GM19463 (cell line): ENCODE results near the gene AMACR.

Source experiments
- ATAC-seq: cut with Tn5 transposase; IDR thresholded peaks from one replicate; pipeline ENCODE4 v1.9.1; 2021; ENCODE audit warnings: mild to moderate bottlenecking, moderate library complexity; ENCODE audit not compliant: unreplicated experiment

Gene AMACR

DNA sequence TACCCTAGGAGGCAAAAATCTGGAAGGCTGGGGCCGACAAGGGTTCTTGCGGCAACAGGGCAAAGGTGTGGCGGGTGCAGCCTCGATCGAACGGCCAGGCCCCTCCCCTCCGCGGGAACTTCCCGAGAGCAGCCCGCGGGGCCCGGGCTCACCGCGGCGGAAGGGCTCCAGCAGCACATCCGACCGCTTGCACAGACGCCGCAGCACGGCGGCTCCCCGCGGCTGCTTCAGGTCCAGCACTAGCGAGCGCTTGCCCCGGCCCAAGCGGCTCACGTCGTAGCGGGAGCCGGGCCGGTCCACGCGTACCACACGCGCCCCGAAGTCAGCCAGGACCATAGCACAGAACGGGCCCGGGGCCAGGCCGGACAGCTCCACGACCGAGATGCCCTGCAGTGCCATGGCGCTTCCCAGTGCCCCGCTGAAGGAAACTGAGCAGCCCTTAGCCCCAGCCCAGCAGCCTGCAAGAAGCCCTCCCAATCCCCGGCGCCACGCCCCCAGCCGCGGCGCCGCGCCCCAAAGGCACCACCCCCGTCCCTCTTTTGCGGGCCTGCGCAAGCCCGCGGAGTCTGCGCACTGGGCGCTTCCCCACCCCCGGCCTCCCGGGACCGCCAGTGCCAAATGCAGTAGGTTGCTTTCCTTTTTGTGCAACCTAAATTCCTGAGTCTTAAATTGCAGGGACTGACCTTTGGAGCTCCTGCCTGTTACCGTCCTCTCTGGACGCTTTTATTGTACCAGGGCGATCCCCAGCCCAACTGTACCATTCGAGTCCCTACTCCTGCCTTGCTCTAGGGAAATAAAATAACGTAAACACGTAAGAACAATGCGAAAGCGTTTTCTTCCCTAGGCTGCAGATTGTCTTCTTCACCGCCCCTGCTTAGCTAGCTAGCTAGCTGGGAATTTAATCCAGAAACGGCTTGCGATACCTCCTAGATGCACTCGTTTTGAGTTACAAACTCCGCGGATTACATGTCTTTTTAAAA is at the start of gene AMACR:
Gene AMACR (minus strand): TSS at position 430 of the 980 bp plus-strand sequence. CDS start 31 bp downstream, at position 399.
- peak; percentile 81 for ATAC-seq

- ATAC-seq: no peak
Measured at GRCh38 chr5:34057569-34057968, 49.7 kb upstream of the AMACR start.

DNA sequence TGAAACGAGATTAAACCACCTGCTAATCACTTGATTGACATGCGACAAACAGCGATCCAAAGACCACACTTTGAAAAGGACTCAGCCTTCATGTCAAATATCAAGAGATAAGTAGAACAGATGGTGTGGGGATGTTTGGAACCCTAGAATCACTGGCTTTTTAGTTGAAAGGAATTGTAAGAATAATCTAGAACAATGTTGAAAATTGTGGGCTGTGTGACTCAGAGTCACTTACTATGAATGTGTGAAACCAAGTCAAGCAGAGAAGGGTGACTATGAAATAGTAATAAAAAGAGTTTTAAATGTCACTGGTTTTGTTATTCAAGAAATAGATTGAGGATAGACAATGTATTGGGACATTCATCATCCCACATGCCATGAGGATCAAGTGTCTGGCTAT is 49.3 kb upstream of the AMACR start:
- ATAC-seq: no peak

- ATAC-seq: no peak
Measured at GRCh38 chr5:34055667-34056066, 47.8 kb upstream of the AMACR start.

- ATAC-seq: no peak
Measured at GRCh38 chr5:34054400-34054729, 46.5 kb upstream of the AMACR start.

GRCh38 chr5:34053571-34054399 is 45.9 kb upstream of the AMACR start:
- no peak for ATAC-seq

- ATAC-seq: no peak
Measured at GRCh38 chr5:34053133-34053532, 45.3 kb upstream of the AMACR start.

DNA sequence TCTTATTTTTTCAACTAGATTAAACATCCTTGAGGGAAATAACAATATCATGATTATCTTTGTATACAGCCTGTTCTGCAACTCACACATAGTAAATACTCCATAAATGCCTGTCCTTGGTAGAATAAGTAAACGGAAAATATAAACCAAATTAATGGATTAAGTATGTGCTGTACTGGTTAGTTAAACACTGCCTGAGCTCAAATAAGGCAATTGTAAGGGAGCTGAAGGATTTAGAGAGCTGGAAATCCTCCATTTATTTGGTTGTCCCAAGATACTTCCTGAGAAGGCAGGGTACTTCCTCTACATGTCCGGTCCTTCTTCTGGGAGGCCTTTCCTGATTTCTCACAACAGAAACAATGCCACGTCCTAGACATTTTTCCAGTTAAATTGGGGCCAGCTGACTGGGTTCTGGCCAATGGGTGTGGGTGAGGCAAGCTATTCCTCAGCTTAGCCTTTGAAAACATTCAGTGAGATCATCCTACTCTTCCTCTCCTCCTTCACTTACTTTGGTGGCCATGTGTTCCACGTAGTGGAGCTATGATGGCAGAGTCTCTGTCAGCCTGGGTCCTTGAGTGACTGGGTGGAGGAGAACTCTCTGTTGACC is 43.6 kb upstream of the AMACR start:
- no peak for ATAC-seq

GRCh38 chr5:34047774-34048572 is 40.1 kb upstream of the AMACR start:
- no peak for ATAC-seq

- no peak for ATAC-seq
Measured at GRCh38 chr5:34047143-34047542, 39.3 kb upstream of the AMACR start.

GRCh38 chr5:34045996-34046395 is 38.1 kb upstream of the AMACR start:
- ATAC-seq: no peak

DNA sequence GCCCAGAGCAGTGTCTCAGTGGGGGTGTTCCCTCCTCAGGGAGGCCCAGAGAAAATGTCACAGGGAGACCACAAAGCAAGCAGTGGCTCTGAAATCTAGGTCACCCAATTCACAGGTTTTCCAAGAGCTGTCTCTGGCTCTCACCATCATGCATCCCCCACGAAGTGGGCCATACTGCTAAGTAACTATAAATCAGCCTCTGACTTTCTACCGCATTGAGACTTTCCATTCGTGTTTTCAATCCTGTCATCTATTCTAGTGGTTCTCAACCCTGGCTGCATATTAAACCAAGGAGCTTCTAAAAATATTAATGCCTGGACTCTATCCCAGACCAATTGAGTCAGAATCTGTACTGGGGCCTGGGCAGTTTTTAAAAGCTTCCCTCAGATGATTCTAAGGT is 37.2 kb upstream of the AMACR start:
- no peak for ATAC-seq

GRCh38 chr5:34043099-34043876 is 35.4 kb upstream of the AMACR start, which contains the start of gene C1QTNF3:
C1QTNF3 (minus strand) TSS chr5:34043213; CDS start chr5:34043125, 88 bp downstream.
- ATAC-seq: no peak

GRCh38 chr5:34042321-34042720 is 34.5 kb upstream of the AMACR start:
- no peak for ATAC-seq

GRCh38 chr5:34041247-34041972 is 33.6 kb upstream of the AMACR start:
- peak; percentile 47 for ATAC-seq

DNA sequence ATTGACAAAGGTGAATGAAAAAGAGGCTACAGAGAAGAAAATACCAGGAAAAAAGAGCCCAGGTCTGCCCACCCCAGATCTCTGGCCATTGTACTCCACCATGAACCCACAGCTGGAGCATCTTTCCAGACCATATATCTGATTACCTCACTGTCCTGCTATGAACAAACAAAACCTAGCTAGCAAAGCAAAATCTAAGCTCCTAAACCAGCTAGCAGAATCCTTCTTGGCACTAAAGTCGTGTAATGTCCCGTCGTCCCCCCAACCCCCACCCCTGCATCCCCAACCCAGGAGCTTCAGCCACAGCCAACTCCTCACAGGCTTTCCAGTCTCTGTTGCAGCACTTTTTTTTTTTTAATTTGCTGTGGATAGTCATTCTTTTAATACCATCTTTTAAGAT is 32.6 kb upstream of the AMACR start:
- no peak for ATAC-seq

- ATAC-seq: no peak
Measured at GRCh38 chr5:34039398-34040157, 31.7 kb upstream of the AMACR start.

DNA sequence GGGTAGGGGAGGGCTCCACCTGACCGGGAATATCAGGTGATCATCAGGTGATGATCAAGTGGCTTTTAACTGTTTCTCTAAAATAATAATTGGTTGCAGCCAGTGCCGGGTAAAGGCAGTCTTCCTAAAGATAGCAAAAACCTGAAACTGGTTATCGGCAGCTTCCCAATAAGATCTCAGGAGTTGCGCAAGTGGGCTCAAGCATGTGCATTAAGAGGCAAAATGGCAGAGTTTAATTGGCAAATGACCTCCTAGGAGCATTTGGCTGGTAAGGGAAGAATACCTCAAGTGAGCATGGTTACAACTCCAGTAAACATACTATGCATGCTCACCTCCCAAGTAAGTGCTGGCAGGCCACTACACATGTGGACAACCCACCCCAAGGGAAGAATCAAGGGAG is 31.0 kb upstream of the AMACR start:
- ATAC-seq: no peak
